Measurements from ENCODE around the gene LTF. TPM values are rescaled to one million over a fixed set of nuclear protein-coding genes. Genes with fewer than 3 reads are reported as not detected.
A peak's percentile ranks its signal among the peaks of the same experiment; 100 is the strongest.
"Not testable (repeated sequence)": the region's sequence is repeated elsewhere in the genome, so short reads cannot be mapped to it uniquely, and the experiment has no call there.

Gene LTF
- total RNA-seq, 1 donor from 2014 or later: not detected

DNA sequence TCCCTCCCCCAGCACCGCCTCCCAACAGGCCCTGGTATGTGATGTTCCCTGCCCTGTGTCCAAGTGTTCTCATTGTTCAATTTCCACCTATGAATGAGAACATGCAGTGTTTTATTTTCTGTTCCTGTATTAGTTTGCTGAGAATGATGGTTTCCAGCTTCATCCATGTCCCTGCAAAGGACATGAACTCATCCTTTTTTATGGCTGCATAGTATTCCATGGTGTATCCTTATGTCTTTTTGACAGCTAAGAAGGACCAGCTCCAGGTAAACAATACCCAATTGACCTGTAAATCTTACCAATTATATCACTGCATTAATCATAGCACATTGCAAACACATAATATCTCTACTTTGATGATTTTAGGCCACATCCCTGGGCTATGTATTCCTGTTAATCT, 33.8 kb downstream of the LTF start:
- H3K4me3 Mint-ChIP-seq (ENCODE audit: unreplicated experiment); H3K27me3 Mint-ChIP-seq (ENCODE audit: low read depth); H3K27ac Mint-ChIP-seq (ENCODE audit: unreplicated experiment); H3K4me1 Mint-ChIP-seq (ENCODE audit: low read depth); H3K36me3 Mint-ChIP-seq (ENCODE audit: low read depth); DNase-seq (ENCODE audit: low spot score): not testable (repeated sequence)
- H3K9me3 Mint-ChIP-seq (ENCODE audit: low read depth): peaks cover 14% of the 10 kb centered on the region

DNA sequence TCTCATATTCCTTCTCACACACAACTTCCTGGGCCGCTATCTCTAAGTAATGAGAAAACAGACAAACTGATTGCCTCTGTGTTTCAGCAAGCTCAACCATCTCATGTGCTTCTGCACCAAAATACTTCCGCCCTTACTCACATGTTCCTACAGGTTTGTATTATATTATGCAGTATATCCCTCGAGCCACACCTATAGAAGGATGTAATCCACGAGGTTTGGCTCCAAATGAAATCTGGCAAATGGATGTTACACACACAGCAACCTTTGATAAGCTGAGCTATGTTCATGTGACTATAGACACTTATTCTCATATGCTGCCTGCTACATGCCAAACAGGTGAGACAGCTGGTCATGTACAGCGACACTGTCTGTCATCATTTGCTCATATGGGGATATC, 35.0 kb downstream of the LTF start:
- Mint-ChIP-seq H3K4me3 (ENCODE audit: unreplicated experiment) (no peak overlapping the region), H3K27ac (ENCODE audit: unreplicated experiment) (no peak overlapping the region), H3K9me3 (ENCODE audit: low read depth) (peaks cover 14% of the 10 kb centered on the region), H3K27me3 (ENCODE audit: low read depth) (peaks cover 5% of the 10 kb centered on the region), H3K4me1 (ENCODE audit: low read depth) (no peaks in the 10 kb centered on the region), H3K36me3 (ENCODE audit: low read depth) (peaks cover 4% of the 10 kb centered on the region)
- DNase-seq (ENCODE audit: low spot score): no peak
- TF ChIP-seq, protein P1, sequence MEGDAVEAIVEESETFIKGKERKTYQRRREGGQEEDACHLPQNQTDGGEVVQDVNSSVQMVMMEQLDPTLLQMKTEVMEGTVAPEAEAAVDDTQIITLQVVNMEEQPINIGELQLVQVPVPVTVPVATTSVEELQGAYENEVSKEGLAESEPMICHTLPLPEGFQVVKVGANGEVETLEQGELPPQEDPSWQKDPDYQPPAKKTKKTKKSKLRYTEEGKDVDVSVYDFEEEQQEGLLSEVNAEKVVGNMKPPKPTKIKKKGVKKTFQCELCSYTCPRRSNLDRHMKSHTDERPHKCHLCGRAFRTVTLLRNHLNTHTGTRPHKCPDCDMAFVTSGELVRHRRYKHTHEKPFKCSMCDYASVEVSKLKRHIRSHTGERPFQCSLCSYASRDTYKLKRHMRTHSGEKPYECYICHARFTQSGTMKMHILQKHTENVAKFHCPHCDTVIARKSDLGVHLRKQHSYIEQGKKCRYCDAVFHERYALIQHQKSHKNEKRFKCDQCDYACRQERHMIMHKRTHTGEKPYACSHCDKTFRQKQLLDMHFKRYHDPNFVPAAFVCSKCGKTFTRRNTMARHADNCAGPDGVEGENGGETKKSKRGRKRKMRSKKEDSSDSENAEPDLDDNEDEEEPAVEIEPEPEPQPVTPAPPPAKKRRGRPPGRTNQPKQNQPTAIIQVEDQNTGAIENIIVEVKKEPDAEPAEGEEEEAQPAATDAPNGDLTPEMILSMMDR (IDR thresholded peaks at IDR 0.05): no peak

DNA sequence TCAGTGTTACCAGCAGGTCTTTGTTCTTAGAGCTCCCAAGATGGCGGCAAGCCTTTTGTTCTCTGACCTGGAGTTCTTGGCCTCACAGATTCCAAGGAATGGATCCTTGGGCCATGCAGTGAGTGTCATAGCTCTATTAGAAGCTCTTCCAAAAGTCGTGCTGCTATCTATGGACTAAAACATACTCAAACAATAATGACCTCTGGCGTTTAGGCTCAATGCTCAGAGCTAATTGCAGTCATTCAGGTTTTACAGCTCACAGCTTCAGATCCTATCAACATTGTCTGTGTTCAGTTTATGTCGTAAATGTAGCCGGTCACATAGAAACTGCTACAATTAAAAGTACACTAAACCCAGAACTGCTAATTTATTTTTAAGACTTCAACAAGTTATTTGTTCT, 35.5 kb downstream of the LTF start:
- peaks cover 14% of the 10 kb centered on the region for H3K9me3 Mint-ChIP-seq (ENCODE audit: low read depth)
- H3K36me3 Mint-ChIP-seq (ENCODE audit: low read depth): peaks cover 4% of the 10 kb centered on the region
- H3K4me1 Mint-ChIP-seq (ENCODE audit: low read depth): no peaks in the 10 kb centered on the region
- TF ChIP-seq, protein P1 (IDR thresholded peaks at IDR 0.05): no peak
- H3K27ac Mint-ChIP-seq (ENCODE audit: unreplicated experiment): no peak overlapping the region
- no peak overlapping the region for H3K4me3 Mint-ChIP-seq (ENCODE audit: unreplicated experiment)
- no peak for DNase-seq (ENCODE audit: low spot score)
- peaks cover 5% of the 10 kb centered on the region for H3K27me3 Mint-ChIP-seq (ENCODE audit: low read depth)

DNA sequence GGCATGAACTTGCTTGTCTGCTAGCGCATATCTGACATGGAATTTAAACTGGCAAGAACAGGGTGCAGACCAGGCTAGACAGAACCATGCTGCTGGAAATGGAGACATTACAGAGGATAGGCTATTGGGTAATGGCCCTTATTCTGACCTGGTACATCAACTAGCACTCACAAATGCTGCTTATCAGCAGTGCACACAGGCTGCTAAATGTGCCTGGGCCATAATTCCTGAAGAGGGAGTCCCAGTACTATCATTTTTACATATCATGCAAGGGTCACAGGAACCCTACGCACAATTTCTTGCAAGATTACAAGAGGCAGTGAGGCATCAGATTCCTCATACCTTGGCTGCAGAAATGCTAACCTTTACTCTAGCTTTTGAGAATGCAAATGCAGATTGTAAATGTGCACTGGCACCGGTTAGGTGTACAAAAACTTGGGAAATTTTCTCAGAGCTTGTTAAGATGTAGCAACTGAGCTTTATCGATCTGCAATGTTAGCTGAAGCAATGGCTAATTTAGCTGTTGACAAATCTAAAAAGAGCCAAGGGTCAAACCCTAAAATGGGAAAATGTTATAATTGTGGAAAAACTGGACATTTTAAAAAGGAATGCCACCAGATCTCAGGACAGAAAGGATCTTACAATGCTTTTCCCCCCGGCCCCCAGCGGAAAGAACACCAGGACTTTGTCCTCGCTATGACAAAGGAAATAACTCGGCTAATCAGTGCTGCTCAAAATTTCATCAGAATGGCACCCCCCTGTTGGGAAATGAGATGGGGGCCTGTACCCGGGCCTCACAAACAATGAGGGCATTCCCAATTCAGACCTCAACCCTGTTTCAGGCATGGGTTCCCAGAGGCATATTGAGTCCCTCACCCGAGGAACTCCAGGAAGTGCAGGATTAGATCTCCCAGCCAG, 36.5 kb downstream of the LTF start:
- peaks cover 14% of the 10 kb centered on the region for H3K9me3 Mint-ChIP-seq (ENCODE audit: low read depth)
- no peak overlapping the region for H3K4me3 Mint-ChIP-seq (ENCODE audit: unreplicated experiment)
- no peak for DNase-seq (ENCODE audit: low spot score)
- peaks cover 5% of the 10 kb centered on the region for H3K27me3 Mint-ChIP-seq (ENCODE audit: low read depth)
- TF ChIP-seq, protein P1 (IDR thresholded peaks at IDR 0.05): no peak
- no peaks in the 10 kb centered on the region for H3K4me1 Mint-ChIP-seq (ENCODE audit: low read depth)
- peaks cover 4% of the 10 kb centered on the region for H3K36me3 Mint-ChIP-seq (ENCODE audit: low read depth)
- H3K27ac Mint-ChIP-seq (ENCODE audit: unreplicated experiment): no peak overlapping the region

DNA sequence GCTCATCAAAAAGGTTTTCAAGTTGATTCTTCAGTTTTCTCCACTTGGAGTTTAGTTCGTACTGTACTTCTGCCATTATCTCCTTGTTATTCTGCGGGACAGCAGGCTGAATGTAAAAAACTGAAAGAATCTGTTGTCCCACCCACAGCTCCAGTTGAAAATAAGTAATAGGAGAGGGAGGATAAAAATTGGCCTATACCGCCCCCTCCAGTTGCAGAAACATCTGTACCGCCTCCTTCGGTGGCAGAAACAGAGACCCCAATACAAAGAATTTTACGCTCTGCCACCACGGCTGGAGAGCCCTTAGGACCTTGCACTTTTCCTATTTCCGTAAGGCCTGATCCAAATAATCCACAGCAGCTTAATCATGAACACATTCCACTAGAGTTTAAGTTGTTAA, 37.3 kb downstream of the LTF start:
- H3K27ac Mint-ChIP-seq (ENCODE audit: unreplicated experiment); H3K27me3 Mint-ChIP-seq (ENCODE audit: low read depth); H3K4me1 Mint-ChIP-seq (ENCODE audit: low read depth); H3K36me3 Mint-ChIP-seq (ENCODE audit: low read depth); DNase-seq (ENCODE audit: low spot score); H3K4me3 Mint-ChIP-seq (ENCODE audit: unreplicated experiment): not testable (repeated sequence)
- TF ChIP-seq, protein P1 (IDR thresholded peaks at IDR 0.05): peak; percentile 18
- peaks cover 12% of the 10 kb centered on the region for H3K9me3 Mint-ChIP-seq (ENCODE audit: low read depth)

DNA sequence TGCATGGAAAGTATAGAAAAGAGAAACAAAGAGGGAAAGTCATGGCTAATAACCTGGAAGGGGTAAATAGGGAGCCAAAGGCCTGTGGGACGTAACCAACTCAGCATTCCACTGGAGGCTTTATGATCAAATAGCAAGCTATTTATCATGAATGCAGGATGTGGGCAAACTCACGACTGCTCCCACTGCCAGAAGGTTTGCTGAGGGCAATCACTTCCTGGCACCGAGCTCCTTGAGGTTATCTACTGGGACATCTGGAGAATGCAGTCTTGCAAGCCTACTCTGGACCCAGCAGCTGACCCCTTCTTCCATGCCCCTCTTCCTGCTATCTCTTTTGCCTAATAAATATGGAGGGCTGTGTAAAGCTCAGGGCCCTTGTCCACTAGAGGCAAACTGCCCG, 38.2 kb downstream of the LTF start:
- not testable (repeated sequence) for H3K9me3 Mint-ChIP-seq (ENCODE audit: low read depth); H3K27ac Mint-ChIP-seq (ENCODE audit: unreplicated experiment); H3K27me3 Mint-ChIP-seq (ENCODE audit: low read depth); H3K36me3 Mint-ChIP-seq (ENCODE audit: low read depth); H3K4me3 Mint-ChIP-seq (ENCODE audit: unreplicated experiment); DNase-seq (ENCODE audit: low spot score); H3K4me1 Mint-ChIP-seq (ENCODE audit: low read depth)
